Left ventricle myocardium inferior (tissue), 1 donor: ENCODE results near the gene MTHFSD. TPM values are rescaled to one million over a fixed set of nuclear protein-coding genes. Genes with fewer than 3 reads are reported as not detected.
A peak's percentile ranks its signal among the peaks of the same experiment; 100 is the strongest.

Experiments
- DNase-seq: peaks from one replicate; pipeline ENCODE4 v3.0.0-alpha.2; 2020
- H3K27ac ChIP-seq: fragments of 200-600 bp; replicated peaks from 2 replicates; pipeline ENCODE4 v1.8.0; 2021
- H3K27me3 ChIP-seq: fragments of 200-600 bp; 2 replicates; pipeline ENCODE4 v1.8.0; 2021; ENCODE audit warnings: low read depth
- H3K36me3 ChIP-seq: fragments of 200-600 bp; 2 replicates; pipeline ENCODE4 v1.8.0; 2021
- H3K4me1 ChIP-seq: fragments of 200-600 bp; 2 replicates; pipeline ENCODE4 v1.8.0; 2021
- H3K4me3 ChIP-seq: fragments of 200-600 bp; 2 replicates; pipeline ENCODE4 v1.8.0; 2021; ENCODE audit warnings: mild to moderate bottlenecking, moderate library complexity
- H3K9me3 ChIP-seq: fragments of 200-600 bp; replicated peaks from 2 replicates; pipeline ENCODE4 v1.8.0; 2021
- intact Hi-C: fragments of 100-400 bp; cut with micrococcal nuclease; formaldehyde crosslinking; loops from one replicate; pipeline ENCODE4 v1.11.0; 2022
- total RNA-seq: library from RNA; stranded (reverse); fragmentation: NEBNext Ultra II Directional; extraction: Animal tissue kit (Norgen Biotek cat#: 25700); gene quantifications from one replicate; pipeline ENCODE4 v1.2.1, GENCODE V29; 2021
- TF ChIP-seq, protein P1 (sequence below): fragments of 200-600 bp; IDR thresholded peaks from 2 replicates; pipeline ENCODE4 v1.8.0; 2021; ENCODE audit warnings: antibody characterized with exemption, mild to moderate bottlenecking, borderline replicate concordance
- donor health status: DM: no; HTN: yes; CAD: no; lungs with severe emphysema.

Gene MTHFSD
- total RNA-seq, 1 donor from 2014 or later, result 10.2 TPM

DNA sequence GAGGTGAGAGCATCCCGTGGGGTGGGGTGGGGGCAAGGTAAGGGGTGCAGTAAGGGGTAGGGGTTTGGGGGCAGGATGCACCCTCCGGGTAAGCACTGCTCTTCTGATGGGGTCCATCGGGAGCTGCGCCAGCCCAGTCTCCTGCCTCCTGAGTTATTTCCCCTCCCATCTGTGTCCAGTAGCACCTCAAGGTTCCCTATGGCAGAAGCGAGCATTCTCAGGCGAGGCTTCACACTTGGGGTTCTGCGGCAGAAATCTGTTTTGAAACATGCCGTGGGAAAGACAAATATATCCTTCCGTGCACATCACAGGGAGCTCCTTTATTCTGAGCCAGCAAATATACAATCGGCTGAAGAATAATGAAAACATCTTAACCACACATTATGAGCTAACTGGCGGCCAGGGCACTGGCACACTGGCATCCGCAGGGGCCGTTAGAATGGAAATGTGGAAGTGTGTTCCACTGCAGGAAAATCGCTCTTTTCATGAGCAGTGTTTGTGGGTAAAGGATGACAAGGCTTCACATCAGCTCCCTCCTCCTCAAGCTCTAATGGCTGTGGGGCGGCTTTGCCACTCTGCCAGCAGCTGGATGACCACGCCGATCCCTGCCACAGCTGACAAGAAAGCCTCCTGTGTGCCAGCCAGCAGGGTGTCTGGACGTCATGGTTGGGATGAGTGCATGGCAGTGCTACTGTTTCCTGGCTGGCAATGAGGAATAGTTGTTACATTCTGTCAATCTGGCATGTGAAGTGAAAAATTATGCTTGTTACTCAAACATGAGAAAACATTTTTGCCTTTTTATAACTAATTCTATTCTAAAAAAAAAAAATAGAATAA lies 20.0 kb downstream of the MTHFSD start:
- DNase-seq, result no peak
- TF ChIP-seq, protein P1, sequence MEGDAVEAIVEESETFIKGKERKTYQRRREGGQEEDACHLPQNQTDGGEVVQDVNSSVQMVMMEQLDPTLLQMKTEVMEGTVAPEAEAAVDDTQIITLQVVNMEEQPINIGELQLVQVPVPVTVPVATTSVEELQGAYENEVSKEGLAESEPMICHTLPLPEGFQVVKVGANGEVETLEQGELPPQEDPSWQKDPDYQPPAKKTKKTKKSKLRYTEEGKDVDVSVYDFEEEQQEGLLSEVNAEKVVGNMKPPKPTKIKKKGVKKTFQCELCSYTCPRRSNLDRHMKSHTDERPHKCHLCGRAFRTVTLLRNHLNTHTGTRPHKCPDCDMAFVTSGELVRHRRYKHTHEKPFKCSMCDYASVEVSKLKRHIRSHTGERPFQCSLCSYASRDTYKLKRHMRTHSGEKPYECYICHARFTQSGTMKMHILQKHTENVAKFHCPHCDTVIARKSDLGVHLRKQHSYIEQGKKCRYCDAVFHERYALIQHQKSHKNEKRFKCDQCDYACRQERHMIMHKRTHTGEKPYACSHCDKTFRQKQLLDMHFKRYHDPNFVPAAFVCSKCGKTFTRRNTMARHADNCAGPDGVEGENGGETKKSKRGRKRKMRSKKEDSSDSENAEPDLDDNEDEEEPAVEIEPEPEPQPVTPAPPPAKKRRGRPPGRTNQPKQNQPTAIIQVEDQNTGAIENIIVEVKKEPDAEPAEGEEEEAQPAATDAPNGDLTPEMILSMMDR, result no peak
- no peaks in the 10 kb centered on the region for H3K27me3 ChIP-seq
- H3K4me3 ChIP-seq, result no peak overlapping the region
- H3K4me1 ChIP-seq, result peaks cover 7% of the 10 kb centered on the region
- intact Hi-C loops, result no loop called here
- H3K36me3 ChIP-seq, result peaks cover 54% of the 10 kb centered on the region
- no peaks in the 10 kb centered on the region for H3K9me3 ChIP-seq
- no peak overlapping the region for H3K27ac ChIP-seq

DNA sequence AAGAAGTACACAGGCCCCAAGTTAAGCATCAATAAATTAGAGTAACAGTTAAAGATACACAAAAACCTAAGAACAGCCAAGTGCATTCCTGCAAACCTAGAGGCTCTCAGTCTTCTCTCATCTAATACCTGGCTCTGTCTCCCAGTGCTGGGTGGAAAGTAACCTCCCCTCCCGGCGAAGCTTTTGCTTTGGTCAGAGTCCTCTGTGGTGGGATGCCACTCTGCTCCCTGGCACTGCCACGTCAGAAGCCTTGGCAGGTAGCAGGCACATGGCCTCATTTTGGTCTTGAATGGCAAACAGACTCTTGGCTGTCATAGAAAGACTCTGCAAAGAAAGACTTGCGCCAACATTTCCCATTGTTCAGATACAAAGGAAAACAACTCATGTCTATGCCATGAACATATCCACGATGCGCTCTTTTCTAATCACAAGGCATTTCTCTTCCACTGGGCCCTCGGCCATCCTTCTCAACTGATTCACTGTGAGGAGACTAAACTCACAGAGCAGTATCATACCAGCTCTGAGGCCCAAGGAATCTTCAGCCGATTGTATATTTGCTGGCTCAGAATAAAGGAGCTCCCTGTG lies 21.2 kb downstream of the MTHFSD start:
- no peaks in the 10 kb centered on the region for H3K27me3 ChIP-seq
- H3K27ac ChIP-seq, result no peak overlapping the region
- H3K36me3 ChIP-seq, result peaks cover 43% of the 10 kb centered on the region
- TF ChIP-seq, protein P1, result no peak
- H3K9me3 ChIP-seq, result no peaks in the 10 kb centered on the region
- no peak for DNase-seq
- intact Hi-C loops, result no loop called here
- no peak overlapping the region for H3K4me3 ChIP-seq
- peaks cover 7% of the 10 kb centered on the region for H3K4me1 ChIP-seq

DNA sequence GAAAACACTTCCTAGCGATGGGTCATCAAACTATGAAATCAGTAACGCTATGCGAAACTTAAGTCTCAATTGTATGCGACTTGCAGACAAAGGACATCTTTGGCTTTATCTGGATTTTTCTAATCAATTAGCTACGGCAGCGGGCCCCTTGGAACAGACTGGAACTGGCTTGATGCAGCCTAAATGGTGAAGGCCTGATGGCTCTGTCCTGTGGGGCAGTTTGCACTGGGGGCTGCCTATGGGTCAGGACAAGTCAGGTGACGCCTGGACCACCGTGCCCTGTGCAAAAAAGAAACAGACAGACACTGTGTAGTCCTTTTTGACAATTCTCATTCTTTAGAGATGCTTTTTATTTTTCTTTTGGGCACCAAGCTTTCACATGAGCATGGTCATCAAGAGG lies 22.0 kb downstream of the MTHFSD start:
- no peak for DNase-seq
- H3K36me3 ChIP-seq, result peaks cover 35% of the 10 kb centered on the region

DNA sequence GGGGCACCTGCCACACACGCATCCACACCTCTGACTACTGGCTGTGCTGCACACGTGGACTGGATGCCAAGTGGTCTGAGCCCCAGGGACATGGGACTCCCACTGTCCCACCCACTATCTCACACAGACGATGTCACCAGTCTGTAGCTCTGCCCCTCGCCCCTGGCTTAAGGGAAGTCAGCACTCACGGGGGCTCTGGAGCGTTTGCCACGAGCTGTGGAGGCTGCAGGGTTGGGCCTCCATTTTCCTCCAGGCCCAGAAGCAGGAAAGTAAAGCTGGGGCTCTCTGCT lies 22.6 kb downstream of the MTHFSD start:
- Histone ChIP-seq H3K4me3 (no peak overlapping the region), H3K36me3 (peaks cover 29% of the 10 kb centered on the region), H3K27ac (no peak overlapping the region), H3K27me3 (no peaks in the 10 kb centered on the region), H3K9me3 (no peaks in the 10 kb centered on the region), H3K4me1 (peaks cover 10% of the 10 kb centered on the region)
- intact Hi-C loops, result no loop called here
- no peak for DNase-seq
- TF ChIP-seq, protein P1, result no peak

More for the DNA sequence above, 22.0 kb downstream of the MTHFSD start:
- no peaks in the 10 kb centered on the region for H3K27me3 ChIP-seq
- H3K27ac ChIP-seq, result no peak overlapping the region
- TF ChIP-seq, protein P1, result no peak
- H3K4me3 ChIP-seq, result no peak overlapping the region
- H3K4me1 ChIP-seq, result peaks cover 7% of the 10 kb centered on the region
- intact Hi-C loops, result no loop called here
- no peaks in the 10 kb centered on the region for H3K9me3 ChIP-seq

DNA sequence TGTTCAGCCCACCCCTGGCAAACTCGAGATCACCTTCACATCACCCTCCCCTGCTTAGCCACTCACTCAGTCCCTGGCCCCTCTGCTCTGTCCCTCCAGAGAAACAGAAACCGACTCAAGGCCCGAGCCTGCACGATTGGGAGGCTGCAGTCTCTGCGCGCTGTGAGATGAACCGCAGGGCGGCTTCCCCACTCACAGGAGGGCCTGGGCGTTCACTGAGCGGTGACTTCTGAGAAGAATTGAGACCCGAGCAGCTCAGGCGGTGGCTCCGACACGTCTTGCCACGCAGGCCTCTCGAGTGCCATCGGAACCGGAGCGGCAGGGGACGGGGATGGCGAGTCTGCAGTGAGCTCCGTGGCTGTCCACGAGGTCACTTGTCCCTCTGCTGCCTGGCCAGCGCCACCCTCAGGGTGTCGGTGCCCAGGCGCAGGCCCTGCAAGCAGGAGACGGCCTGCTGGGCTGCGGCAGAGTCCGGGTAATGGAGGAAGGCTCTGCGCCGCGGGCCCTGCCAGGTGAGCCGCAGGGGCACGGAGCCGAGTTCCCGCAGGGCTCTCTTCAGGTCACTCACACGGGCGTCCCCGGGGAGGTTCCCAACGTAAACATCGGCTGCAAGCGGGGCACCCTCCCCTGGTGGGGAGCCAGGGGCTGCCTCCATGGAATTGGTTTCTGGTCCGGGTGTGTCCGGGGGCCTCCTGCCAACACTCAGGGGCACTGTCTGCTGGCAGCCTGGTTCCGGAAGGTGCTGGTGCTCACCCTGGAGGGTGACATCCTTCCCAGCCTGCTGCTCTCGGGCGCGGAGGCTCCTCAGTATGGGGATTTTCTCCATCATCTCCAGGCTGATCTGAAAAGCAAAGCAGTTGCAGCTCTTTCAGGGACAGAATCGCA lies 23.2 kb downstream of the MTHFSD start:
- no peaks in the 10 kb centered on the region for H3K9me3 ChIP-seq
- DNase-seq, result no peak
- peaks cover 14% of the 10 kb centered on the region for H3K4me1 ChIP-seq
- TF ChIP-seq, protein P1, result no peak
- intact Hi-C loops, result no loop called here
- H3K36me3 ChIP-seq, result peaks cover 27% of the 10 kb centered on the region
- no peak overlapping the region for H3K4me3 ChIP-seq
- H3K27ac ChIP-seq, result peak overlapping the region; percentile 26
- H3K27me3 ChIP-seq, result no peaks in the 10 kb centered on the region
